Omental fat pad (tissue), 4 donors: Measurements from ENCODE around the gene ZDHHC14. TPM values are rescaled to one million over a fixed set of nuclear protein-coding genes. Genes with fewer than 3 reads are reported as not detected.

ENCODE experiments used
- ATAC-seq: fragments of 150-250 bp; one replicate; pipeline ENCODE4 v1.9.1; 2016; ENCODE audit warnings: mild to moderate bottlenecking, moderate library complexity; ENCODE audit not compliant: low FRiP score
- DNase-seq: peaks from one replicate; pipeline ENCODE4 v3.0.0-alpha.2; 2019; ENCODE audit warnings: low spot score
- total RNA-seq, 4 donors: library from RNA; depleted of rRNA; stranded (reverse); fragments of >200 nt; gene quantifications; one replicate each; pipeline ENCODE4 v1.1.0, GENCODE V29; 2016
- TF ChIP-seq, protein P1 (sequence below), 3 donors: fragments of 450-650 bp; IDR thresholded peaks; one replicate each; pipeline ENCODE4 v1.5.1; 2016 to 2017; ENCODE audit warnings: antibody characterized with exemption in 3 of 3, mild to moderate bottlenecking in 3 of 3, moderate library complexity in 2 of 3

Gene ZDHHC14
- total RNA-seq, 4 donors from 2014 or later: 5.6 to 13.7 (median 6.9) TPM

DNA sequence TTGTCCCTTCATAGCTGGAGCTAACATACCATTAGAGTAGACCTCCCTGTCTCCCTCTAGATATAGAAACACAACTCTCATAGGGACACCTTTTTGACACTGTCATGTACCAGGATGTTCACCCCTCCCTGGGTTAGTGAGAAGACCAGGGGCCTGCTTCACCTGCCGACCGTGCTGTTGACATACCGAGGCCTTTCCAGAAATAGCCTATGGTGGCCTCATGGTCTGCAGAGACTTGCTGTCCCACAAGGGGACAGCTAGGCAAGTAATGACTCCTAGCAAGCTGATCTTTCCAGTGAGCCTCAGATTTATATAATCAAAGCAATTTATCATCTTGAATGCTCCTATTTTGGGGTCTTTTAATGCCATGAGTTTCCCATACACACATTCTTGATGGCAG lies 15.0 kb downstream of the ZDHHC14 start:
- DNase-seq: no peak
- TF ChIP-seq, protein P1, sequence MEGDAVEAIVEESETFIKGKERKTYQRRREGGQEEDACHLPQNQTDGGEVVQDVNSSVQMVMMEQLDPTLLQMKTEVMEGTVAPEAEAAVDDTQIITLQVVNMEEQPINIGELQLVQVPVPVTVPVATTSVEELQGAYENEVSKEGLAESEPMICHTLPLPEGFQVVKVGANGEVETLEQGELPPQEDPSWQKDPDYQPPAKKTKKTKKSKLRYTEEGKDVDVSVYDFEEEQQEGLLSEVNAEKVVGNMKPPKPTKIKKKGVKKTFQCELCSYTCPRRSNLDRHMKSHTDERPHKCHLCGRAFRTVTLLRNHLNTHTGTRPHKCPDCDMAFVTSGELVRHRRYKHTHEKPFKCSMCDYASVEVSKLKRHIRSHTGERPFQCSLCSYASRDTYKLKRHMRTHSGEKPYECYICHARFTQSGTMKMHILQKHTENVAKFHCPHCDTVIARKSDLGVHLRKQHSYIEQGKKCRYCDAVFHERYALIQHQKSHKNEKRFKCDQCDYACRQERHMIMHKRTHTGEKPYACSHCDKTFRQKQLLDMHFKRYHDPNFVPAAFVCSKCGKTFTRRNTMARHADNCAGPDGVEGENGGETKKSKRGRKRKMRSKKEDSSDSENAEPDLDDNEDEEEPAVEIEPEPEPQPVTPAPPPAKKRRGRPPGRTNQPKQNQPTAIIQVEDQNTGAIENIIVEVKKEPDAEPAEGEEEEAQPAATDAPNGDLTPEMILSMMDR (IDR thresholded peaks at IDR 0.05): no peak
- ATAC-seq: no peak

DNA sequence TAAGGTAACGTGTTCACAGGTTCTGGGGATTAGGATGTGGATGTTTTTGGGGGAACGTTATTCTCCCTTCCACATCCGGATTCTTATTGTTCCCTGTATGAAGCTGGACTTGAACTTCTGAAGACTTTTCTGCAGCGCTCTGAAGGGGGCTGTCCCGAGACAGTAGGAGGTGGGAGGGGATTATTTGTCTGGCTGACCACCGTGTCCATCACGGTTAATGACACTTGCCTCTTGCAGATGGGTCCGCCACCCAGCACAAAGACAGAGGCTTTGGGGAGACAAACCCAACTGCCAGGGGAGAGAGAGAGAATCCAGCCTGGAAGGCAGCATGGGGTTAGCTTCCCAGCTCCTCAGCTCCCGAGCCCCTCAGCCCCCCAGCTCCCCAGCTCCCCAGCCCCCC lies 16.7 kb downstream of the ZDHHC14 start:
- DNase-seq (no peak), ATAC-seq (no peak)
- TF ChIP-seq, protein P1 (IDR thresholded peaks at IDR 0.05): no peak

DNA sequence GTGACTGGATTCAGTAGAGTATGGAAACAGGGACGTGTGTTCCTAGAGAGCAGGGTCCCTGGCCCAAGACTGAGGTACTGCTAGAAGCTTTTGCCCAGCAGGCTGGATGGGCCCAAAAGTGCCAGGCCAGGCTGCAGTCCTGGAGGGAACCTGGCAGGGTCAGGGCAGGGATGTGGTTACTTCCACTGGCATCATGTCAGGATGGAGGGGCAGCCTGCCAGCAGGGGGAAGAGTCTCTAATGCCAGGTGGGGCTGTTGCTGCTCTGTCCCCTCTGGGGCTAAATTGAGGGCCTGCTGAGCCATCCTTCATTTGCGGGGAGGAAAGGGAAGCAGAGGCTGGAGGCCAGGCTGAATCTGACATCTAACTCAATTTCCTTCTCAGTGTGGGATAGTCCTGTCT lies 17.2 kb downstream of the ZDHHC14 start:
- ATAC-seq (no peak), DNase-seq (no peak)
- TF ChIP-seq, protein P1 (IDR thresholded peaks at IDR 0.05): no peak

DNA sequence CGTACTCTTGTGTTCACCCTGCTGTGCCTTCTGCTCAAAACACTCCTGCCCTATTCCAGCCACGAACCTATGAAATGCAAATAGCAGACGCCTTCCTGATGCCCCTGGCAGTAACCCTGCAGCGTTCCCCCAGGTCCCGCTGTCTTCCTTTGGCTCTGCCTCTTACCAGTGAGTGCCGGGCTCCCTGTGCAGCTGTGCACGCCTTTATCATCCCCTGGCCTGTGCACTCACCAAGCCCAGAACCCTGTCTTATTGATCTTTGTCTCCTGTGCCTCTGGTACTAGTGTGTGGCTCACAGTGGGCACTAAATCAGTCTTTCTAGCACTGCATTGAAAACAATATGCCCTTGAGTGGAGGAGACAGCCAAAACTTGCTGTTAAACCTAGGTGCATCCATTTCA lies 19.7 kb downstream of the ZDHHC14 start:
- TF ChIP-seq, protein P1 (IDR thresholded peaks at IDR 0.05): no peak
- DNase-seq (no peak), ATAC-seq (no peak)

DNA sequence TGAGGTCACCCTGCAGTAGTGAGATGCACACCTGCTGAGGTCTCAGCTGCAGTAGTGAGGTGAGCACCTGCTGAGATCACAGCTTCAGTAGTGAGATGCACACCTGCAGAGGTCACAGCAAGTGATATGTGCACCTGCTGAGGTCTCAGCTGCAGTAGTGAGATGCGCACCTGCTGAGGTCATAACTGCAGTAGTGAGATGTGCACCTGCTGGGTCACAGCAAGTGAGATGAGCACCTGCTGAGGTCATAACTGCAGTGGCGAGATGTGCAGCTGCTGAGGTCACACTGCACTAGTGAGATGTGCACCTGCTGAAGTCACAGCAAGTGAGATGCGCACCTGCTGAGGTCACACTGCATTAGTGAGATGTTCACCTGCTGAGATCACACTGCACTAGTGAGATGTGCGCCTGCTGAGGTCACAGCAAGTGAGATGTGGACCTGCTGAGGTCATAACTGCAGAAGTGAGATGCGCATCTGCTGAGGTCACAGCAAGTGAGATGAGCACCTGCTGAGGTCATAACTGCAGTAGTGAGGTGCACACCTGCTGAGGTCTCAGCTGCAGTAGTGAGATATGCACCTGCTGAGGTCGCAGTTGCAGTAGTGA lies 20.8 kb downstream of the ZDHHC14 start:
- TF ChIP-seq, protein P1 (IDR thresholded peaks at IDR 0.05): no peak
- no peak for ATAC-seq
- no peak for DNase-seq

DNA sequence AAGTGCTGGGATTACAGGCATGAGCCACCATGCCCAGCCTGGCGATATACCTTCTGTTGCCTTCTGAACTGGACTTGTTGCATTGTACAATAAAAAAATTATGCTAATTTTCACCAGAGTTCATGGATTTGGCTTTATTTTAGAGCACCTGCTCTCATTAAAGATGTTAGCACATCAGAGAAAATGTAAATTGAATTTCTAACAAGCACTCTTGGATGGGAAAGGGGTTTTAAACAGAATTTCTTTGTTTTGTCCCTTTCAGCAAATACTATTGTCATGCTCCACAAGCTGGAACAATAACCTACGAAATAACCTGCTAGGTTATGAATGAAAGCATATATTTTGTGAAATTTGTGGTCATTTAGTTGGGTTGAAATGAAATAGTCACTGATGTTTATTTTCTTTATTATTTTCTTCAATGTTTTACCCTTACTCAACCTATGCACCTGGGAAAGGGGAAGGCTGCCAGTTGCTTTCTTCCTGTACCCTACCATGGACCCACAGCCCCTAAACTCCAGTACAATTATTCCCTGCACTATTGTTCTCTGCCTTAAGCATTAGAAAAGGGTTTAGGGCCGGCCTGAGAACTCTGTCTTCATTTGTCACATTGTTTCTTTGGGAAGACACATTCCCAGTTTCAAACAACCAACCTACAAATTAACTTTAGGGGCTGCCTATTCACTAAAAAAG lies 22.2 kb downstream of the ZDHHC14 start:
- DNase-seq: no peak
- TF ChIP-seq, protein P1 (IDR thresholded peaks at IDR 0.05): no peak
- ATAC-seq: no peak

DNA sequence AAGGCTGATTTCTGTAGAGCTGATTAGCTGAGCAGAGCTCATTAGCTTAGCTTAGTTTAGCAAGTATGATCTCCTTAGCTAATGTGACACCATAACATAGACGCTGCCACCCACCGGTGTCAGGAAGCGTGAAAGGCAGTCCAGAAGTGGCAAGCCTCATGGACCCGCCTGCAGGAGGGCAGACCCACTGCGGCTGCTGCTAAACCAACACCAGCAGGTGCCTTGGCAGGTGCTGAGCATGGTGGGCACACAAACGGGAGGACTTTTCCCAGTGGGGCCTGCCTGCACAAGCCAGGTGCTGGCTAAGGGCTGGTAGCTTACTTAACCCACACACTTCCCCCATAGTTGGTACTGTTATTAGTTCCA lies 22.7 kb downstream of the ZDHHC14 start:
- ATAC-seq: no peak
- DNase-seq: no peak
- TF ChIP-seq, protein P1 (IDR thresholded peaks at IDR 0.05): no peak
